ENCODE data around the gene PLTP. TPM values are rescaled to one million over a fixed set of nuclear protein-coding genes. Genes with fewer than 3 reads are reported as not detected.

PLTP gene
- total and polyA plus RNA-seq, 2 of the 13 experiments (the other 11 are each of a cell fraction or from before 2014, with no cell fraction given): 16.9 to 28.6 TPM

DNA sequence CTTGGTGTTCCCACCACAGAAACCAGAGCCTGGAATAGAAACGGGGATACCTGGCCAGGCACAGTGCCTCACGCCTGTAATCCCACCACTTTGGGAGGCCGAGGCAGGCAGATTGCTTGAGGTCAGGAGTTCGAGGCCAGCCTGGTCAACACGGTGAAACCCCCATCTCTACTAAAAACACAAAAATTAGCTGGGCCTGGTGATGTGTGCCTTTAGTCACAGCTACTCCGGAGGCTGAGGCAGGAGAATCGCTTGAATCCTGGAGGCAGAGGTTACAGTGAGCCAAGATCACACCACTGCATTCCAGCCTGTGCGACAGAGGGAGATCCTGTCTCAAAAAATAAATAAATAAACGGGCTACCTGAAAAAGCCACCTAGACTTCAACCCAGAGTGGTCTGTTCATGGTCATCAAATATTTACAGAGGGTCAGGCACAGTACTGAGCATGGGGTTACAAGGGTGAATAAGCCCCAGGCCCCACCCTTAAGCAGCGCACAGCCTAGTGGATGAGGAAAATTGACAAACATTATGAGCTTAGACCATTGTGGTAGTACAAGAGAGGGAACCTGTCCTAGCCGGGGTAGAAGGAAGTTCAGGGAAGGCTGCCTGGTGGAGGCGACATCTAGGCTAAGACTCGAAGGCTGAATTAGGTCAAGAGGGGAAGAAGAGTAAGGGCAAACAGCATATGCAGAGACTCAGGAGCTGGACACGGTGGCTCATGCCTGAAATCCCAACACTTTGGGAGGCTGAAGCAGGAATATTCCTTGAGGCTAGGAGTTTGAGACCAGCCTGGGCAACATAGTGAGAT lies 15.3 kb upstream of the PLTP start (continued):
- TF ChIP-seq, protein P1, sequence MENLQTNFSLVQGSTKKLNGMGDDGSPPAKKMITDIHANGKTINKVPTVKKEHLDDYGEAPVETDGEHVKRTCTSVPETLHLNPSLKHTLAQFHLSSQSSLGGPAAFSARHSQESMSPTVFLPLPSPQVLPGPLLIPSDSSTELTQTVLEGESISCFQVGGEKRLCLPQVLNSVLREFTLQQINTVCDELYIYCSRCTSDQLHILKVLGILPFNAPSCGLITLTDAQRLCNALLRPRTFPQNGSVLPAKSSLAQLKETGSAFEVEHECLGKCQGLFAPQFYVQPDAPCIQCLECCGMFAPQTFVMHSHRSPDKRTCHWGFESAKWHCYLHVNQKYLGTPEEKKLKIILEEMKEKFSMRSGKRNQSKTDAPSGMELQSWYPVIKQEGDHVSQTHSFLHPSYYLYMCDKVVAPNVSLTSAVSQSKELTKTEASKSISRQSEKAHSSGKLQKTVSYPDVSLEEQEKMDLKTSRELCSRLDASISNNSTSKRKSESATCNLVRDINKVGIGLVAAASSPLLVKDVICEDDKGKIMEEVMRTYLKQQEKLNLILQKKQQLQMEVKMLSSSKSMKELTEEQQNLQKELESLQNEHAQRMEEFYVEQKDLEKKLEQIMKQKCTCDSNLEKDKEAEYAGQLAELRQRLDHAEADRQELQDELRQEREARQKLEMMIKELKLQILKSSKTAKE (CRISPR knock-in tag; IDR thresholded peaks at IDR 0.05; ENCODE audit: borderline replicate concordance): peak; percentile 96
- TF ChIP-seq RFXANK (CRISPR knock-in tag; IDR thresholded peaks at IDR 0.05) (0 out of 2 replicates have a peak, but pooled peaks have one; percentile 66), TGIF2 (CRISPR knock-in tag; IDR thresholded peaks at IDR 0.05) (no peak), KDM1A (CRISPR knock-in tag; IDR thresholded peaks at IDR 0.05) (peak; percentile 70), PHF8 (CRISPR knock-in tag; IDR thresholded peaks at IDR 0.05) (0 out of 2 replicates have a peak, but pooled peaks have one; percentile 51), ISX (CRISPR knock-in tag; conservative IDR thresholded peaks at IDR 0.05) (no peak), CEBPG (CRISPR knock-in tag; IDR thresholded peaks at IDR 0.05) (peak; percentile 71), SKI (IDR thresholded peaks at IDR 0.05; ENCODE audit: partially characterized antibody) (peak; percentile 98), ZNF639 (CRISPR knock-in tag; conservative IDR thresholded peaks at IDR 0.05) (0 out of 2 replicates have a peak, but pooled peaks have one; percentile 21), FOXP1 (IDR thresholded peaks at IDR 0.05) (peak; percentile 58; the same call in 1 of the 2 replicates), FOXP1 (CRISPR knock-in tag; IDR thresholded peaks at IDR 0.05) (peak; percentile 94), SOX13 (IDR thresholded peaks at IDR 0.05) (peak; percentile 64; the same call in 1 of the 2 replicates), SOX13 (CRISPR knock-in tag; conservative IDR thresholded peaks at IDR 0.05 in 1 of 2, IDR thresholded peaks at IDR 0.05 in 1 of 2) (peak in 1 of 2 experiments; percentile 92; a peak in 2 of 4 replicates), HOXA5 (CRISPR knock-in tag; IDR thresholded peaks at IDR 0.05) (peak; percentile 24; the same call in 1 of the 2 replicates), SNAI1 (CRISPR knock-in tag; IDR thresholded peaks at IDR 0.05; ENCODE audit: borderline replicate concordance) (peak; percentile 20; the same call in 1 of the 2 replicates), SIX1 (CRISPR knock-in tag; IDR thresholded peaks at IDR 0.05; ENCODE audit: borderline replicate concordance) (peak; percentile 72; the same call in 1 of the 2 replicates), GZF1 (CRISPR knock-in tag; IDR thresholded peaks at IDR 0.05) (no peak; the same call in 1 of the 2 replicates), ZNF839 (CRISPR knock-in tag; IDR thresholded peaks at IDR 0.05; ENCODE audit: borderline replicate concordance) (0 out of 2 replicates have a peak, but pooled peaks have one; percentile 36), ZNF841 (CRISPR knock-in tag; IDR thresholded peaks at IDR 0.05; ENCODE audit: borderline replicate concordance) (no peak), ZNF672 (CRISPR knock-in tag; IDR thresholded peaks at IDR 0.05) (no peak)
- TF ChIP-seq, protein P2, sequence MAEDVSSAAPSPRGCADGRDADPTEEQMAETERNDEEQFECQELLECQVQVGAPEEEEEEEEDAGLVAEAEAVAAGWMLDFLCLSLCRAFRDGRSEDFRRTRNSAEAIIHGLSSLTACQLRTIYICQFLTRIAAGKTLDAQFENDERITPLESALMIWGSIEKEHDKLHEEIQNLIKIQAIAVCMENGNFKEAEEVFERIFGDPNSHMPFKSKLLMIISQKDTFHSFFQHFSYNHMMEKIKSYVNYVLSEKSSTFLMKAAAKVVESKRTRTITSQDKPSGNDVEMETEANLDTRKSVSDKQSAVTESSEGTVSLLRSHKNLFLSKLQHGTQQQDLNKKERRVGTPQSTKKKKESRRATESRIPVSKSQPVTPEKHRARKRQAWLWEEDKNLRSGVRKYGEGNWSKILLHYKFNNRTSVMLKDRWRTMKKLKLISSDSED (CRISPR knock-in tag; IDR thresholded peaks at IDR 0.05): no peak
- TF ChIP-seq, protein P3, sequence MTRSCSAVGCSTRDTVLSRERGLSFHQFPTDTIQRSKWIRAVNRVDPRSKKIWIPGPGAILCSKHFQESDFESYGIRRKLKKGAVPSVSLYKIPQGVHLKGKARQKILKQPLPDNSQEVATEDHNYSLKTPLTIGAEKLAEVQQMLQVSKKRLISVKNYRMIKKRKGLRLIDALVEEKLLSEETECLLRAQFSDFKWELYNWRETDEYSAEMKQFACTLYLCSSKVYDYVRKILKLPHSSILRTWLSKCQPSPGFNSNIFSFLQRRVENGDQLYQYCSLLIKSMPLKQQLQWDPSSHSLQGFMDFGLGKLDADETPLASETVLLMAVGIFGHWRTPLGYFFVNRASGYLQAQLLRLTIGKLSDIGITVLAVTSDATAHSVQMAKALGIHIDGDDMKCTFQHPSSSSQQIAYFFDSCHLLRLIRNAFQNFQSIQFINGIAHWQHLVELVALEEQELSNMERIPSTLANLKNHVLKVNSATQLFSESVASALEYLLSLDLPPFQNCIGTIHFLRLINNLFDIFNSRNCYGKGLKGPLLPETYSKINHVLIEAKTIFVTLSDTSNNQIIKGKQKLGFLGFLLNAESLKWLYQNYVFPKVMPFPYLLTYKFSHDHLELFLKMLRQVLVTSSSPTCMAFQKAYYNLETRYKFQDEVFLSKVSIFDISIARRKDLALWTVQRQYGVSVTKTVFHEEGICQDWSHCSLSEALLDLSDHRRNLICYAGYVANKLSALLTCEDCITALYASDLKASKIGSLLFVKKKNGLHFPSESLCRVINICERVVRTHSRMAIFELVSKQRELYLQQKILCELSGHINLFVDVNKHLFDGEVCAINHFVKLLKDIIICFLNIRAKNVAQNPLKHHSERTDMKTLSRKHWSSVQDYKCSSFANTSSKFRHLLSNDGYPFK (CRISPR knock-in tag; IDR thresholded peaks at IDR 0.05; ENCODE audit: borderline replicate concordance): peak; percentile 37; the same call in 1 of the 2 replicates

Data from HepG2 (cell line).